GM12801 (cell line): ENCODE results near the gene NDUFAF7.

Experiments used
- TF ChIP-seq, protein P1 (sequence below): IDR thresholded peaks from one replicate; pipeline ENCODE4 v1.5.1; 2011; ENCODE audit warnings: control low read depth; ENCODE audit not compliant: insufficient read length; ENCODE audit errors: extremely low read depth

Gene NDUFAF7

DNA sequence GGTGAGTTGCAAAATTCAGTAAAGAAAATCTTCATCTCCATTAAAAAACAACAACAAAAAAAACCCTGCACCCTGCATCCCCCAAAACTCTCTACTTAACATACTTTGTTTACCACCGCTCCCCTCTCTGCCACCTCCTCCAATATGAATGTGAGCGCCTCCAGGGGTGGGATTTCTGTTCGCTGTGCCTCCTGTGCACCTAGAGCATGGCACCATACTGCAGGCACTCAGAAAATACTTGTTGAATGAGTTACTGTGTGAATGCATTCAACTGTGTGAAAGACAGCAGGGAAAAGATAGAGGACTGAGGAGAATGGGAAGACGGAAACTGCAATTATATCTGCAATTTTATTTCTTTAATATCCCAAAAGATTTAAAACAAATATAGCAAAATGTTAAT is 4.6 kb upstream of the NDUFAF7 start:
- TF ChIP-seq, protein P1, sequence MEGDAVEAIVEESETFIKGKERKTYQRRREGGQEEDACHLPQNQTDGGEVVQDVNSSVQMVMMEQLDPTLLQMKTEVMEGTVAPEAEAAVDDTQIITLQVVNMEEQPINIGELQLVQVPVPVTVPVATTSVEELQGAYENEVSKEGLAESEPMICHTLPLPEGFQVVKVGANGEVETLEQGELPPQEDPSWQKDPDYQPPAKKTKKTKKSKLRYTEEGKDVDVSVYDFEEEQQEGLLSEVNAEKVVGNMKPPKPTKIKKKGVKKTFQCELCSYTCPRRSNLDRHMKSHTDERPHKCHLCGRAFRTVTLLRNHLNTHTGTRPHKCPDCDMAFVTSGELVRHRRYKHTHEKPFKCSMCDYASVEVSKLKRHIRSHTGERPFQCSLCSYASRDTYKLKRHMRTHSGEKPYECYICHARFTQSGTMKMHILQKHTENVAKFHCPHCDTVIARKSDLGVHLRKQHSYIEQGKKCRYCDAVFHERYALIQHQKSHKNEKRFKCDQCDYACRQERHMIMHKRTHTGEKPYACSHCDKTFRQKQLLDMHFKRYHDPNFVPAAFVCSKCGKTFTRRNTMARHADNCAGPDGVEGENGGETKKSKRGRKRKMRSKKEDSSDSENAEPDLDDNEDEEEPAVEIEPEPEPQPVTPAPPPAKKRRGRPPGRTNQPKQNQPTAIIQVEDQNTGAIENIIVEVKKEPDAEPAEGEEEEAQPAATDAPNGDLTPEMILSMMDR = no peak

DNA sequence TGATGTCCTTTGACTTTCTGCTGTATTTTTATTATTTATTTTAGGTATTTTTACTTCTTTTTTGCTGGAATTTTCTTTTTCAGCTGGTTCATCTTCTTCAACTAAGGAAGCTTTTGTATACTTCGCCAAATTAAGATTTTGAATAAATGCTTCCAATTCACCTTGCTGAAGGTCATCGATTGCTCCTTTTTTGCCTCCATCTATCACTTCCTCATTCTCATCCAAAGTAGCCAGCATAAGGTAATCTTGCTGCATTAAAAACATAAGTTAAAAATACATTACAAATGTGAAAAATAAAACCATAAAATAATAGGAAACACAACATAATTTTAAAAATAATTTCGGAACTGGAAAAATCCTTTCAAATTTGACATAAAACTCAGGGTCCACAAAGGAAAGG is 2.7 kb upstream of the NDUFAF7 start:
- TF ChIP-seq, protein P1 = no peak

DNA sequence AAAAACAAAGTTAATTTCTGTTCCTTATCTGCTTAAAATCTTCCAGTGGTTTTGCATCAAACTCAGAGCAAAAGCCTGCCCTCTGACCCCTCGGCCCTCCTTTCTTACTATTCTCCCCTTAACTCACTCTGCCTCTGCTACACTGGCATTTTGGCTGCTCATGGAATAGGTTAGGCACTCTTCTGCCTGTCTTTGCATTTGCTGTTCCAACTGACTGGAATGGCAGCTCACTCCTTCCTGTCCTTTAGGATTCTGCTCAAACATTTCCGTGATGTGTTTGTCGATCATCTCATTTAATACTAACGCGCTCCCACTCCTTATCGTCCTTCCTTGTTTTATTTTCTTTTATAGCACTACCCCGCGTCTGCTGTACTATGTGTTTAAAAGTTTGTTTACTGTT is 877 bp upstream of the NDUFAF7 start:
- TF ChIP-seq, protein P1 = no peak

DNA sequence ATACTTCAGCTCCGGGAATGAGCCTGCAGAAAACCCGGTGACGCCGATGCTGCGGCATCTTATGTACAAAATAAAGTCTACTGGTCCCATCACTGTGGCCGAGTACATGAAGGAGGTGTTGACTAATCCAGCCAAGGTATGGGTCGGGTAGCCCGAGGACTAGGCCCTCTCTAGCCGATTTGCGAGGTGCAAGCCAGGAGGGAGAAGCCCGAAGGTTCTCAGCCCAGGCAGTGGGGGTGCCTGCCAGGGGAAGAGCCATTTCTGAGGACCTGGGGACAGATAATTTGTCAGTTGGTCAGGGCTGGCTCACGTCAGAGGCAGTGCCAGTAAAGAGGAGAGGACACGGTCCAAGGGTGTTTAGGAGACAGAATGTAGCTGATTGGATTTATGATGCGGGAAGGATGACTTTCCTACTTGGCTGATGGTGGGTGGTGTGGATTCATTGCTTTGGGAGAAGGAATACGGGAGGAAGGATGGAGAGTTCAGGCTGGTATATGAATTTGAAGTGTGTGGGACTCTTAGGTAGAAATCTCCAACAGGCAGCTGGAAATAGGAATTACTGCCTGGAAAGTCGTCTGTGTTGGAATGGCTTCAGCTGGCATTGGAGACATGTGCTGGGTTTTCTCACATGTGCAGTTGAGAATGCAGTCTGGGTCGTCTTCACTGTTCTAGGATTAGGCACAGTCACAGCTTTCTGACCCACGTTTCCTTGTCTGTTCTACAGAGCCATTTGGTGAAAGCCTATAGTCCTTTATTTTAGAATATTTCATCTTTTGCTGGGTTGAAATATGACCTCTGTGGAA is 874 bp downstream of the NDUFAF7 start:
- TF ChIP-seq, protein P1 = no peak

DNA sequence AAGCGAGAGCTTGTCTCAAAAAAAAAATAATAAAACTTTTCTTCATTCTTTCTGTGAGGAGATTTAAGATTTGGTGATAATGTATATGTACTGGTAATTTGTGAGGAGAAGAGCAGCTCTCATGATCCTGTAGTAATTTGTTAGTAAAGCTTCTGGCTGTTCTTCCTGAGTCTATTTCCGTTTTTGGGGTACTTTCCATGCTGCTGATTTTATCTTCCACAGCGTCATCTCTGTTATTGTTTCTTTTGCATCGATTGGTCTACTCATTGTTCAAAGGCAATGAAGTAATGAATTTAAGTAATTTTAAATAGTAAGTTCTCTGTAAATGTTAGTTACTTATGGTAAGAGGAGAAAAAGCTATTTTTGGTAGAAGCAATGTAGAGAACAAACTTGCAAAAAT is 12.0 kb downstream of the NDUFAF7 start:
- TF ChIP-seq, protein P1 = no peak

DNA sequence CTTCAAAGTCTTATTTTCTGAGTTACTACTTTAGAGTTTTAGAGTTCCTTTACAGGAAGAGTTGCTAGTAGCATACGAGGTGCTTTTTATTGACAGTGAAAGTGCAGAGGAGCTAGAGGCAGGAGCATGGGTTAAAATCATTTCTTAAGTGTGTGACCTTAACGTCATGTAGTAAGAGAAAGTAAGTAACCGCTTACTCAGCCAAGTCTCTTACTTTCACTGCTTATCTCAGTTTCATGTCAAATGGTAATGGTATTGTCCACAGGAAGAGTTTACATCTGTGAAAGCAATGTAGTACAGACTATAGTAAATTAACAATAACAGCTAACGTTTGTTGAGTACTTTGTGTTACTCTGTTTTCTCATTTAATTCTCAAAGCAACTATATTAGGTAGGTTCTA is 12.6 kb downstream of the NDUFAF7 start:
- TF ChIP-seq, protein P1 = no peak

DNA sequence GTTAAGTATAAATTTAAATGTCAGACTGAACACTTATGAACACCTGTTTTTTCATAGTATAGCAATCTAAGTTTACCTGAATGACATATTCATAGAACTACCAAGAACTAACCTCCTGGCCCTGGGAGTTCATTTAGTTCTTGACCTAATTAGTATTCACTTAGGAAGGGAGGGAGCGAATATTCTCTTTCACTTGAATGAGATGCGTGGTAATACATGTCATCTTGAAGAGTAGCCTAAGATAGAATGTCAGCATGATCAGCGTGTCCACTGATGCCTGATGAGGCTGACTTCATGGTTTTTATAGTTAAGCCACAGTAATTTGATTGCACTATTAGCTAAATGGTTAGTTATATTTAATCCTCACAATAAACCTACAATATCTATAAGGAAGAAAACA is 13.3 kb downstream of the NDUFAF7 start:
- TF ChIP-seq, protein P1 = no peak
